ENCODE data around the gene CACNG3.

GRCh38 chr16:24258791-24259190 lies 2.7 kb downstream of the CACNG3 start:
- TF ChIP-seq GLIS3 (CRISPR knock-in tag; IDR thresholded peaks at IDR 0.05), result no peak
- no peak for TF ChIP-seq ZFP30 (CRISPR knock-in tag; IDR thresholded peaks at IDR 0.05)
- no peak for TF ChIP-seq ZNF70 (CRISPR knock-in tag; IDR thresholded peaks at IDR 0.05)
- no peak for TF ChIP-seq OSR1 (CRISPR knock-in tag; IDR thresholded peaks at IDR 0.05)
- TF ChIP-seq ZFP3 (CRISPR knock-in tag; IDR thresholded peaks at IDR 0.05), result no peak
- TF ChIP-seq BACH2 (CRISPR knock-in tag; IDR thresholded peaks at IDR 0.05; ENCODE audit: borderline replicate concordance), result no peak
- TF ChIP-seq PPARA (CRISPR knock-in tag; IDR thresholded peaks at IDR 0.05; ENCODE audit: borderline replicate concordance), result no peak
- TF ChIP-seq ZC3H10 (CRISPR knock-in tag; IDR thresholded peaks at IDR 0.05), result no peak
- TF ChIP-seq TSHZ2 (CRISPR knock-in tag; IDR thresholded peaks at IDR 0.05), result no peak
- no peak for TF ChIP-seq ZNF565 (CRISPR knock-in tag; conservative IDR thresholded peaks at IDR 0.05; ENCODE audit: low read depth)
- no peak for TF ChIP-seq RARB (CRISPR knock-in tag; IDR thresholded peaks at IDR 0.05)
- TF ChIP-seq ZNF8 (CRISPR knock-in tag; IDR thresholded peaks at IDR 0.05), result no peak
- no peak for TF ChIP-seq PATZ1 (CRISPR knock-in tag; IDR thresholded peaks at IDR 0.05; ENCODE audit: borderline replicate concordance)
- no peak for TF ChIP-seq CSDC2 (CRISPR knock-in tag; IDR thresholded peaks at IDR 0.05)

Data from SK-N-SH treated with all-trans-retinoic acid at 6 μM for 48 hours (cell line).